Fibroblast of skin of right quadriceps (primary cell): ENCODE measurements around the gene CTAGE8.
"Not testable (repeated sequence)": the region's sequence is repeated elsewhere in the genome, so short reads cannot be mapped to it uniquely, and the experiment has no call there.

Source experiments
- DNase-seq: peaks from one replicate; pipeline ENCODE4 v3.0.0-alpha.2; 2013

CTAGE8 gene, protein sequence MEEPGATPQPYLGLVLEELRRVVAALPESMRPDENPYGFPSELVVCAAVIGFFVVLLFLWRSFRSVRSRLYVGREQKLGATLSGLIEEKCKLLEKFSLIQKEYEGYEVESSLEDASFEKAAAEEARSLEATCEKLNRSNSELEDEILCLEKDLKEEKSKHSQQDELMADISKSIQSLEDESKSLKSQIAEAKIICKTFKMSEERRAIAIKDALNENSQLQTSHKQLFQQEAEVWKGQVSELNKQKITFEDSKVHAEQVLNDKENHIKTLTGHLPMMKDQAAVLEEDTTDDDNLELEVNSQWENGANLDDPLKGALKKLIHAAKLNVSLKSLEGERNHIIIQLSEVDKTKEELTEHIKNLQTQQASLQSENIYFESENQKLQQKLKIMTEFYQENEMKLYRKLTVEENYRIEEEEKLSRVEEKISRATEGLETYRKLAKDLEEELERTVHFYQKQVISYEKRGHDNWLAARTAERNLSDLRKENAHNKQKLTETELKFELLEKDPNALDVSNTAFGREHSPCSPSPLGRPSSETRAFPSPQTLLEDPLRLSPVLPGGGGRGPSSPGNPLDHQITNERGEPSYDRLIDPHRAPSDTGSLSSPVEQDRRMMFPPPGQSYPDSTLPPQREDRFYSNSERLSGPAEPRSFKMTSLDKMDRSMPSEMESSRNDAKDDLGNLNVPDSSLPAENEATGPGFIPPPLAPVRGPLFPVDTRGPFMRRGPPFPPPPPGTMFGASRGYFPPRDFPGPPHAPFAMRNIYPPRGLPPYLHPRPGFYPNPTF

DNA sequence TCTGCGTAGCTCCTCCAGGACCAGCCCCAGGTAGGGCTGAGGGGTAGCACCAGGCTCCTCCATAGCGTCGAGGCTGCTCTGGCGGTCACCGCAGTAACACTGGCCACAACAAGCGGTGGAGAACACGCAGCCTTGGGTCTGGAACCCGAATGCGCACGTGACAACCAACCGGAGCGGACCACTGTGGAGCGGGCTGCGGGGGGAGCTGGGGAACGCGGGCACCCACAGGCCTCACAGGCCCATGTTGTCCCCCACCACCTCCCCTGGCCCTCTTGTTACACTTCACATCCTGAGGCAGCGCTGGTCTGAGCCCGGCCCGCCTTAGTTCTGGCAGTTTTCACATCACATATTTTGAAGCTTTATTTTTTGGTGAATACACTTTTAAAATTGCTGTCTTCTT, at the start of gene CTAGE8:
TSS of gene CTAGE8 (minus strand) at position 101 of the 400 bp plus-strand sequence. CDS start at position 63, 38 bp downstream.
- not testable (repeated sequence) for DNase-seq

DNA sequence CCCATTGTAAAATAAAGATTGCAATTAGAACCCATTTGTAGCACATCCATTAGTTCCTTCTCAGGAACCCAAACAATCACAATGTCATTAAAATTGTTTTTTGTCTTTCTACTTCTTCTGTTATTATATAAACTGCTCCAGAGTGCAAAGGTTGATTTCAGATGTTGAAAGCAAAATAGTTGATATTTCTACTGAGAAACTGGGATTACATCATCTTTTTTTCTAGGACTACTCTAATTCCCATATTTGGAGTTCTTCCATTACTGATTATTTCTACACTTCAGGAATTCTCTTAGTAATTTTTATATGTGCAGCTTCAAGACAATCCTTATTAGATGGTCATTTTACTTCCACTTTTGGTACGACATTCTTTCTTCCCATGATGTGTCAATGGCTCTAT, 48.4 kb upstream of the CTAGE8 start:
- not testable (repeated sequence) for DNase-seq

DNA sequence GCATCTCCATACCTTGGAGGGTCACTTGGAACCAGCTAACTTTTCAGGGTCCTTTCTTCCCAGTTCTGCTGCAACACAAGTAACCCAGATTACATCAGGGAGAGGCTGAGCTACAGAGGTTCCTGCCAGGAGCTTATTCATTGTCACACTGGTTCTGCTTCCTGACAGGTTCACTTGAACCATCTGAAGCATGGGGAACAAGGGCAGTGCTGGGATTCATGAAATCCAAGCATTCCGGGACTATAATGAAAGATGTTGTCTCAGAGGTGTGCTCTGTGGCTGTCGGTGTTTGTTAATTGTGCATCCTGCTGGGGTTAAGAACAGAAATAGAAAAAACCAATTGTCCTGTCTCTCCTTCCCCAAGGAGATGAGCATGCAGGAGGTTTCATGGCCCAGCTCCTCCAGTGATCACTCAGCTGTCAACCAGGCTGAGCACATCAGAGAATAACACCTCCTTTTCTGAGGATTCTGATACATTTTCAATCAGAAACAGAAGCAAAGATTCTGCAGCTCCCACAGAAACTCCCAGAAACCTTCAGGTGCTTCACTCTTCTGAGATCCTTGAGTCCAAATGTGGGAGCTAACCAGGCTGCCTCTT, 42.9 kb upstream of the CTAGE8 start, which contains the start of gene OR2A1:
TSS of gene OR2A1 (plus strand) at position 548 of the 598 bp plus-strand sequence. CDS start 5,706 bp downstream, outside the sequence.
- not testable (repeated sequence) for DNase-seq

DNA sequence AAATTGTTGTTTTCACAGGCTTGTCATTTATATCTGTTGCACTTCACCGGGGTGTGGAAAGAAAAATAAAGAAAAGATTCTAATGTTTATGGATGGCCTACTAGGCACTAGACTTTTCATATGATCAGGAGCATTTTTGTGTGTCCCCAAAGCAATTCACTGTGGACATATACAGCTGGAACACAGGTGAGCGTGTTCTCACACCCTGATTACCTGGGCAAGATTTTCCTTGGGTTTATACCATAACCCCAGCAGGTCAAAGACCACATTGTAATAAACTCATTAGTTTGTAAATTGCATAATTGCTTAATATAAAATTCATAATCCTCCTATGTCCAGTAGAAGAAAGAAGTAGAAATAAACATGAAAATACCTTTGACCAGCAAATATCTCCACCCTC, 42.1 kb upstream of the CTAGE8 start:
- DNase-seq: not testable (repeated sequence)

DNA sequence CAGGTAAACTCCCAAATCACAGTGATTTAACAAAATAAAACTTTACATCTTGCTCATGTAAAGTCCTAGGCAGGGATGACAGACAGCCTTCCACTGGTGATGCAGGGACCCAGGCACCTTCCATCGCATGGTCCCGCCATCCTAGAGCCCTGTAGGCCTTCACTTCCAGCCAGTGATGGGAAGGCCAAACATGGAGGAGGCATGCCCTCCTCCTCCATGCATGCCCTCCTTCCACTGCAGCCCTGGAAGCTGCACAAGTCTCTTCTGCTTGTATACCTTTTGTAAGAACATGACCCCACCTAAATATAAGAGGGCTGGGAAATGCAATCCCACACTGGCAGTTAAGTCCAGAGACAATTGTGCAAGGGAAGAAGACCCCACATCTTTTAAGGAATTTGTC, 40.6 kb upstream of the CTAGE8 start:
- not testable (repeated sequence) for DNase-seq

DNA sequence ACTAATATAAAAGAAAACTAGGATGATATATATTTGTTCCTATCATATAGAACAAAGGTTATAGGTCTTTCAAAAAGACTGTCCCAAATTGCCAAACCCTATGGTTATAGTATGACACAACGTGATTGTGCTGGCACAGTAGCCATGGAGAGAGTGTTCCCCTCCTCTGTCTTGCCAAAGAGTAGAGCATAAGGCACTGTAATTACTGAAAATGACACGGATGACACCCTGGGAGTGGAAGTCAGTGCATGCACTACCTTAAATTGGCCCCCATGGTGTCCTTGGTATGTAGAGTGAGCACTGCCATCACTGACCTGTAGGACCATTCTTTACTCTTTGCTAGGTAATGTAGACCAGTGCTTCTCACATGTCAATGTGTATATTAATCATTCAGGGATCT, 36.1 kb upstream of the CTAGE8 start:
- not testable (repeated sequence) for DNase-seq

DNA sequence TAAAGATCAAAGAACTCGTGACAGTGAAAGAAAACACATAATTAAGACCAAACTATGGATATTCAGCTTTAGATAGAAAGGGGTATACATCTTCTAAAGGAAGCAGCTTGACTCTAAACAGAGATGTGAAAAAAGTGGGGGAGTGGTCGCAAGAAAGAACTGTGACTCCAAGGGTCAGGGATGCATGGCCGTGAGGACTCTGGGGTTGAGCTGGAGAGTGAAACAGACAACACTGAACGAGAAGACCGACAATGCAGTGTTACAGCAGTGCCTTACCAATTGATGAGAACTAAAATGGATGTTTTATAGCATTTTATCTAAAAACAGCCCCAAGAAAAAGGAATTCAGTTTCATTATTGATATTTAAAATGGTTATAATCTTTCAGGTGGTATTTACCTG, 34.5 kb upstream of the CTAGE8 start:
- not testable (repeated sequence) for DNase-seq

DNA sequence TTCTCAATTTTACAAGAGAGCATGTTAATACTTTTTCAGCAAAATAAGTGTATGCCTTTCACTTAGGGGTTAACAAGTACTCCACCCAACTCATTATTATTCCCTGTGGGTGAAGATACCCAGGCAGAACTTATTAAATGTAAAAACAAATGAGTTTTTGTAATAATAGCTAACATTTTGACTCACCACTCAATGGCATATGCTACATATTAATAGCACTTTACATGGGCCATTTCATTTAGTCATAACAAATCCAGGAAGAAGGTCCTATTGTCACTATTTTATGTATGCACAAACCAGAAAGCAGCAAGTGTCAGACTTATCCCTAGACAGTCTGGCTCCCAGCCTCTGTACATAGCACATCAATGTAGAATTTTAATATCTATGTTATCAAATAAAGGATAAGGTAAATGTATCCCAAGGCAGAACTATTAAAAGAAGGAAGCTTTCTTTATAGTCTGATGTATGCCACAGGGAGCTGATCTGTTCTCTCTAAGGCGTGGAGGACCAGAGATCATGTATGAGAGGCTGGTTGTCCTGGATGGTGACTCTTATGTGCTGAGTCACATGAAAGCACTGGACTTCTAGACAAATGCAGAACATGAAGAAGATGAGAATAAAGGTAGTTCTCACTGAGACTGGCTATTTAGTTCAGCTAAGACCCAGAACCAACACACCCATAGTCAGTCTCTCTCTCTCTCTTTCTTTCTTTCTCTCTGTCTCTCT, 33.7 kb upstream of the CTAGE8 start:
- DNase-seq: not testable (repeated sequence)

DNA sequence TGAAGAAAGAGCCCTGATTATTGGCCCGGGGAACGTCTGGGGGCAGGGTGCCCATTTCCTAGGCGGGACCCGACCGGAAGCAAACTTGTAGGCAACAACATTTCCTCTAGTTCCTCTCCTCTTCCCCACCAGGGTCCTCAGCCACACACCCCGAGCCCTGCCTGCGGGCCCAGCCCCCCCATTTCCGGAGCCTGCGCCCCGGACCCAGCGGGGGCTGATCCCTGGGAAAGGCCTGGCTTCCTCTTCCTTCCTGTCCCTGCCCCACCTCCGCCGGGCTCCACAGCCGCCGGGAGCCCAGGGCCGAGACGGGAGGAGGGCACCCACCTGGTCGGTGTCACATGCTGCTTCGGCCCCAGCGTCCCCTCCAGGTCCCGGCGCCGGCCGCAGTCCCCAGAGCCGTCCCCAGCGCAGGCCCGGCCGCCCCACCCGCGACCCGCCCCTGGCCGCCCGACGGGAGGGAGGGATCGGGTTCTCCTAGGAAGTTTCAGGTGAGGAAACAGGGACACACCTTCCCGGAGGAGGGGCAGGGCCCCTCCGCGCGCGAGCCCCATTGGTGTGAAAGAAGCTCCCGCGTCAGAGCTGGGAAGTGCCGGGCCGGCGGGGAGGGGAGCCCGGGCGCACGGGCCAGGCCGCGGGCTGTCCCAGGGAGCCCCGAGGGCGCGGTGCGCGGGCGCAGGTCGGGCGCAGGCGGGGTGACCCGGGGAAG, 24.9 kb upstream of the CTAGE8 start:
- not testable (repeated sequence) for DNase-seq

DNA sequence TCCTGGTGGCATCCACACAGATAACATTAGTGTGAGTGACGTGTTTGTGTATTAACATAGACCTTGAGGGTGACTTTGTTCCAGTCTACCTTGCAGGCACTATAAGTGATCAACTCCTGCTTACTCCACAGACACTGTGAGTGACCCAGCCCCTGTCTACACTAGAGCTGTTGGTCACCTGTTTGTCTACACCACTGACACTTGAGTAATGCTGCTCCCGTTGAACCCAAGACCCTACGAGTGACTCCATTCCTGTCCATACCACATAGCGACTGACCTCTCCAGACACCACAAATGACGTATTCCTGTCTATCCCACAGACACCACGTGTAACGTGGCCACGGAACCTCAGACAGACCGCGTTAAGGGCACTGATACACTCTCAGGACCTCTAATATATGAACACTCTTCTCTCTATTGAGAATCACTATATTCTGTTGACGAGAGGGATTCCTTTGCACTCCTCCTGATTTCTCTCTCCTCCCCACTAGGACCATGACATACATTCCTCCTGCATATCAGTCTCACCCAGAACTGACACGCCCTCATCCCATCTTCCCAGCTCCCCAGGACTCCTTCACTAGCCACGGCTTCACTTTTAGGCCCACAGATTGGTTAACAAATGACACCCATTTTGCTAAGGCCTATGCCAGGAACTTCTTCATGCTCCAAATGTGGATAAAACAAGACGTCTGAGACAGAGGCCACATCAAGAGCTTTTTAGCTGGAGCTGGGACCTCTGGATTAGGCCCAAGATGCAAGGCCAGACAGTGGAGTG, 23.5 kb upstream of the CTAGE8 start:
- DNase-seq: not testable (repeated sequence)

DNA sequence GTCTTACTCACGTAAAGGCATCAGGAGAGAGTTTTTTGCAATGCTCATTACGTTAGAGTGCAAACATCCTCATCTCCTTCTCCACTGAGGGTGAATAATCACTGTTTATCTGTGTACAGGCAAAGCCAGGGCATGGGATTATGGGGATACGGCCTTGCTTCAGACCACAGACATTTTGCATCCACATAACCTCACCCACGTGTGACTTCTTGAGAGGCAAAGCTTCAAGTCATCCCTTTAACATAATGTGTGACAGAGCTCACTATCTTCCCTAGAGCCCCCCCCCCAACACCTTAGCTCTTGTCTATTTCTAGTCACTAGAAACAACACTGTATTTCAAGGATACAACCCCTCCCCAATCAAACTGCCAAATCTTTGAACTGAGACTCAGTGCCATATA, 22.5 kb upstream of the CTAGE8 start:
- DNase-seq: not testable (repeated sequence)

DNA sequence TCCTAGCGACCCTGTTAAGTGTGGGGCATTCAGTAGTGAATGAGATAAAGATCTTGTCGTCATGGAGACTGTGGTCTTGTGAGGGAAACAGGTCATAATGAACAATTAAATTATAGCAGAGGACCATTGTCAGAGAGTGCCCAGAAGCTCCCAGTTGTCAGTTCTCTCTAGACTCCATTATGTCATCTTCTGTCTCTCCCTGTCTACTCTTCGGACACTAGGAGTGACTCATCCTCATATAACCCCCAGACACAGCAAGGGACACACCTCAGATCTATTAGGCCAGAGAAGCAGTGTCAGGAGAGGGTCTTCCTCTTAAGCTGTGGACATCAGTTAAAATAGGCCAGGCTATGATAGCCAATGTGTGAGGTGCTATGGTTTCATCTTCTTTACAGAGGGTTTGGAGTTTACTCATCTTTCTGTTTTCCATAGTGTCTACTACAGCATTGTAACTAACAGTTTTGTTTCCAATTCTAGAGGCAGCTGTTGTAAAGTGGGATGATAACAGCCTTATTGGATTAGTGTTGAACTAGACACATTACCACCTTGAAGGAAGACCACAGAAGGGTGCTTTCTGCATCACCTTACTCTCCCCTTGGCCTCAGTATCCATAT, 18.2 kb upstream of the CTAGE8 start:
- not testable (repeated sequence) for DNase-seq

DNA sequence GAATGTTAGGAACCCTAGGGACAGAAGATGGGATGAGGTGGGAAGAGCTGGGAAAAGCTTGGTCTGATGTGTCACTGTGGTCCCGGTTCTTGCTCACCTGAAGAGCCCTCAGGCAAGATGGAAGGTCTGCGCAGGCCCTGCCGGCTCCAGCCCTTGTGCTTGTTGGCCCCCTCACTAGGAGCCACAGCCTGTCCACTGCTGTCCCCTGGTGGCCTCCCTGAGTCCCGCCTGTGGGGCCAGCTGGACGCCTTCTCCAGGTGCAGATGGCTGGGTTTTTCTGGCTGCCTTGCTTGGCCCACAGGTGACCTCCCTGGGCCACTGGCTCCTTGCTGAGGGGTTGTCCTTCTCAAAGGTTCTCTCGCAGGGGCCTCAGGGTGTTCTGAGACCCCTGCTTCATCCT, 14.6 kb upstream of the CTAGE8 start:
- not testable (repeated sequence) for DNase-seq

DNA sequence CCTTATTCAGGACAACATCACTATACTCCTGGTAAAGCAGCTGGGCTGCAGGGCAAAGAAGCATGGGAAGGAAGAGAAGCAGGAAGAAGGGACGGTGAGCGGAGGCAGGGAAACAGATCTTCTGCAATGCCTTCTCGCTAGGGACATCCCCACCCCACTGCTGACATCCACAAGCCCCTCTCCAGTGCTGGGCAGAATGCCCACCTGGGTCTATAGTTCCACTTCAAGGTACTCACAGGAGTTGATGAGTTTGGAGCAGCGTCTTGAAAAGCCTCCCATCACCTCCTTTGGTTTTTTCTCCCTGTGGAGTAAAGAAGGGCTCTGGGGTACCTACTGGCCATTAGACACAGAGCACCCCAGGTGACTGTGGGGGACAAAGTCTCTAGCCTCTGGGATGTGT, 13.4 kb upstream of the CTAGE8 start:
- not testable (repeated sequence) for DNase-seq

DNA sequence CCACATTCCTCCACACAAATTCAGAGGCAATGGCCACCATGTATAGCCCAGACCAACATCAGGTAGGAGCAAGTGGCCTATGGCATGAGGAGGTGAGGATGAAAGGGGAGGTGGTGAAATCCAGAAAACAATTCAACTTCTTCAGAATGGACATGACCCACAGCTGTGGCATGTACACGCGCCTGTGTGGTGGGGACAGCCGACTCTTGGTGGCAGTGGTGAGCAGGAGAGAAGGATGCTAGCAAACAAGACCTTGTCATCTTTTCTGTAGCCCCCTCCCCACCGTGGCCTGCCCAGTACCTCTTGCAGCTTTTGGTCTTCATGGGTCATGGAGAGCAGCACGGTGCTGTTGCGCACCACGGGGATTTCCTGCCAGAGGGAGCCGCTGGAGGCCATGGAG, 12.9 kb upstream of the CTAGE8 start:
- DNase-seq: not testable (repeated sequence)

DNA sequence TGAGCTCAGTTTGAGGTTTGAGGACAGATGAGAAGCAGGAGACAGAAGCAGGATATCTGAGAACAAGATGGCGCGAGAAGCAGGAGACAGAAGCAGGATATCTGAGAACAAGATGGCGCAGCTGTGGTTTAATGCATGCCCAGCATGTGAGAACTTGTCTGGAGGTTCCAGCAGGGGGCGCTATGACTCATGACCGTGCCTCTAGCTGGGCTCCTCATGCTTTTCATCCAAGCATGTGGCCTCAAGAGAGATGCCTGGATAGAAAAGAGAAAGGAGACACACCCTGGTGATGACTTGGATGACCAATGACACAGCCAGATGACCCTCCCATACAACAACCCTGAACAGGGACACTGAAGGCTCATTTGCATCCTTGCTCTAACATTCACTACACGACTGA, 10.9 kb upstream of the CTAGE8 start:
- DNase-seq: not testable (repeated sequence)

DNA sequence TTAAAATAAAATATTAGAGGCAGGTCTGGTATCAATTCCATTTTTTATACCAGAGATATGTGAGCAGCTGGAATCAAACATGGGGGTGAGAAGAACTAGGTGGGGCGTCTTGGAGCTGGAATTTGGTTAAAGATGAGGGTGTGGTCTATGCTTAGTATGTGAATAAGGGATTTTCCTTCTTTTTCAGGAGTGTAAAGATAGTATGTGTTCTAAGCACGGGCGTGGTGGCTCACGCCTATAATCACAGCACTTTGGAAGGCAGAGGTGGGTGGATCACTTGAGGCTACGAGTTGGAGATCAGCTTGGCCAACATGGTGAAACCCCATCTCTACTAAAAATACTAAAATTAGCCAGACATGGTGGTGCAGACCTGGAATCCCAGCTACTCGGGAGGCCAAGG, 6.2 kb upstream of the CTAGE8 start:
- DNase-seq: not testable (repeated sequence)

DNA sequence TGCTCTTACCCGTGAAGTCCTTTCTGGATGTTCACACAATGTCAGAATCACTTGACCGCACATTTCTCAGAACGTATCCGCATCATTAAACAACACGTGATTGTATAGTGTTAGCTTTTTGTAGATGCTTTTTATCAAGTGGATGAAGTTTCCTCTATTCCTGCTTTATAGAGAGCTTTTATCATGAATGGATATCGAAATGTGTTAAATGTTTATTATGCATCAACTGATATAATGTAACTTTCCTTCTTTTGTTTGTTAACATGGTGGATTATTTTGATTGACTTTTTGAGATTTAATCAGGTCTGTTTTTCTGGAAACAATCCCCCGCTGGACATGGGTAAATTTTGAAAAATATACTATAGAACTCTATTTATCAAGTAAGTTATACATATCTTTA, 4.4 kb downstream of the CTAGE8 start, which contains the start of gene OR2A7:
TSS of gene OR2A7 (minus strand) at position 101 of the 400 bp plus-strand sequence. CDS start 5,164 bp downstream, outside the sequence.
- DNase-seq: not testable (repeated sequence)

DNA sequence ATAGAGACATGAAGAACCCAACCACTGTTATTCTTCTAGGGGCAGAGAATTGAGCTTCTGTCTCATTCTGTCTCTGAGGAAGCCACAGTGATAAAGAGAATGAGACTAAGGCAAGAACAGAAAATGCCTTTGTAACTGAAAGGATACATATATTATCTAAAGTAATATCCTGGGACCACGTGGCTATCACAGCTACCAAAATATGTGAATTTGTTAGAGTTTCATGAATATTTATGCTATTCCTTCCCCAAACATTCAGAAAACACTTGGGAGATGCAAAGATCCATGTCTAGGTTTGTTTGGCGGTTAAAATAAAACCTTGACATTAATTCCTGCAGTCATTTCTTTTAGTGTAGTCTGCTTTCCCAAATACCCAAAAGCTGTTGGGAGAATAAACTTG, 7.0 kb downstream of the CTAGE8 start:
- not testable (repeated sequence) for DNase-seq

DNA sequence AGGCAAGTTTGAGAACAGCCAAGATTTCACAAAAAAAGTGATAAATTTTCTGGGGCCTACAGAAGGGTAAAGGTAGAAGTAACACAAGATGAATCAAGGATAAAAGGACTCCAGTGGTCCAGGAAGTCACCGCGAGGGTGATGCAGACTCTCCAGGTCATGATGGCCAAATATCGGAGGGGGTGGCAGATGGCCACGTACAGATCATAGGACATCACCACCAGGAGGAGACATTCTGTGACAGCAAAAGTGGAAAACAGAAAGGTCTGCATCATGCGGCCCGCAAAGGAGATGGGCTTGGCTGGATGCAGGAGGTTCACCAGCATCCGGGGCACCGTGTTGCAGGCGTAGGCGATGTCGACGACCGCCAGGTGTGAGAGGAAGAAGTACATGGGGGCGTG, 10.0 kb downstream of the CTAGE8 start:
- DNase-seq: not testable (repeated sequence)
